Sigmoid colon (tissue), 4 donors: ENCODE results near the gene MAP4.

Source experiments
- EP300 ChIP-seq, 4 donors: sonication (generic); formaldehyde crosslinking; IDR thresholded peaks; one replicate each; pipeline ENCODE4 v1.6.1; 2017; ENCODE audit warnings: antibody characterized with exemption in 4 of 4
- POLR2AphosphoS5 ChIP-seq, 4 donors: sonication (generic); formaldehyde crosslinking; IDR thresholded peaks; one replicate each; pipeline ENCODE4 v1.6.1; 2017; ENCODE audit warnings: antibody characterized with exemption in 4 of 4
- TF ChIP-seq, protein P1 (sequence below), 4 experiments: fragments of 450-650 bp in 3 of 4; fragments of 200-600 bp in 1 of 4; IDR thresholded peaks; one replicate each; pipeline ENCODE4 v1.5.1; 2016 to 2019; ENCODE audit warnings: antibody characterized with exemption in 4 of 4, mild to moderate bottlenecking in 3 of 4, moderate library complexity in 2 of 4

DNA sequence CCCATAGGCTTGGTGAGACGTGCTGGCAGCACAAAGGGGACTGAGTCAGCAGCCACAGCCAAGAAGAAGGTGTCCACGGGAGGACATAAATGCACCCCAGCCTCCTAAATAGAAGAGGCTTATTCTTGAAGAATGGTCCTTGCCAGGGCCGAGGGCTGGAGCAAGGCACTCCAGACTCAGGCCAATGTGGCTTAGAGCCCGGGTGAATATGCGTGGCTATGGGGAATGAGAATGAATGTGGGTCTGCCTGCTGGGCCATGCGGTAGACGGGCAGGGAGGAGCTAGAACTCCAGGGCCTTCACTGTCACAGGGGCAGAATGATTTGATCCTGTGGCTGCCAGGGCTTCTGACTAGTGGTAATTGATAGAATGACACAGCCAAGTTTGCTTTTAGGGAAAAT lies 179.2 kb downstream of the MAP4 start:
- TF ChIP-seq, protein P1, sequence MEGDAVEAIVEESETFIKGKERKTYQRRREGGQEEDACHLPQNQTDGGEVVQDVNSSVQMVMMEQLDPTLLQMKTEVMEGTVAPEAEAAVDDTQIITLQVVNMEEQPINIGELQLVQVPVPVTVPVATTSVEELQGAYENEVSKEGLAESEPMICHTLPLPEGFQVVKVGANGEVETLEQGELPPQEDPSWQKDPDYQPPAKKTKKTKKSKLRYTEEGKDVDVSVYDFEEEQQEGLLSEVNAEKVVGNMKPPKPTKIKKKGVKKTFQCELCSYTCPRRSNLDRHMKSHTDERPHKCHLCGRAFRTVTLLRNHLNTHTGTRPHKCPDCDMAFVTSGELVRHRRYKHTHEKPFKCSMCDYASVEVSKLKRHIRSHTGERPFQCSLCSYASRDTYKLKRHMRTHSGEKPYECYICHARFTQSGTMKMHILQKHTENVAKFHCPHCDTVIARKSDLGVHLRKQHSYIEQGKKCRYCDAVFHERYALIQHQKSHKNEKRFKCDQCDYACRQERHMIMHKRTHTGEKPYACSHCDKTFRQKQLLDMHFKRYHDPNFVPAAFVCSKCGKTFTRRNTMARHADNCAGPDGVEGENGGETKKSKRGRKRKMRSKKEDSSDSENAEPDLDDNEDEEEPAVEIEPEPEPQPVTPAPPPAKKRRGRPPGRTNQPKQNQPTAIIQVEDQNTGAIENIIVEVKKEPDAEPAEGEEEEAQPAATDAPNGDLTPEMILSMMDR (IDR thresholded peaks at IDR 0.05) = no peak
- TF ChIP-seq EP300 (IDR thresholded peaks at IDR 0.05) = no peak
- TF ChIP-seq POLR2AphosphoS5 (IDR thresholded peaks at IDR 0.05) = no peak
